ENCODE measurements around the gene CAPZB.
A peak's percentile ranks its signal among the peaks of the same experiment; 100 is the strongest.

Gene CAPZB

GRCh38 chr1:19469004-19469403 is 16.3 kb downstream of the CAPZB start:
- TF ChIP-seq CTCF (conservative IDR thresholded peaks at IDR 0.05; ENCODE audit: low read depth, low read length): no peak
- H3K4me3 ChIP-seq (ENCODE audit: low read depth, low read length): no peak overlapping the region
- no peak for DNase-seq (ENCODE audit: low read depth)

- no peak for DNase-seq (ENCODE audit: low read depth)
- no peak for TF ChIP-seq CTCF (conservative IDR thresholded peaks at IDR 0.05; ENCODE audit: low read depth, low read length)
- H3K4me3 ChIP-seq (ENCODE audit: low read depth, low read length): no peak overlapping the region
These were observed 16.9 kb downstream of the CAPZB start for GRCh38 chr1:19468397-19468956.

- no peak for TF ChIP-seq CTCF (conservative IDR thresholded peaks at IDR 0.05; ENCODE audit: low read depth, low read length)
- no peak overlapping the region for H3K4me3 ChIP-seq (ENCODE audit: low read depth, low read length)
- no peak for DNase-seq (ENCODE audit: low read depth)
These were observed 17.8 kb downstream of the CAPZB start for GRCh38 chr1:19467199-19468187.

- no peak overlapping the region for H3K4me3 ChIP-seq (ENCODE audit: low read depth, low read length)
- peak; percentile 59 for DNase-seq (ENCODE audit: low read depth)
- TF ChIP-seq CTCF (conservative IDR thresholded peaks at IDR 0.05; ENCODE audit: low read depth, low read length): no peak
These were observed 19.2 kb downstream of the CAPZB start for GRCh38 chr1:19466112-19466561.

- H3K4me3 ChIP-seq (ENCODE audit: low read depth, low read length): no peak overlapping the region
- no peak for TF ChIP-seq CTCF (conservative IDR thresholded peaks at IDR 0.05; ENCODE audit: low read depth, low read length)
- DNase-seq (ENCODE audit: low read depth): no peak
These were observed 19.7 kb downstream of the CAPZB start for GRCh38 chr1:19465650-19466049.

- TF ChIP-seq CTCF (conservative IDR thresholded peaks at IDR 0.05; ENCODE audit: low read depth, low read length): no peak
These were observed 20.2 kb downstream of the CAPZB start for GRCh38 chr1:19465123-19465522.

More at GRCh38 chr1:19465123-19465522, 20.2 kb downstream of the CAPZB start:
- no peak overlapping the region for H3K4me3 ChIP-seq (ENCODE audit: low read depth, low read length)
- DNase-seq (ENCODE audit: low read depth): peak; percentile 68

All from choroid plexus epithelial cell (primary cell).